ENCODE results near the gene TCF4.
"Not testable (repeated sequence)": the region's sequence is repeated elsewhere in the genome, so short reads cannot be mapped to it uniquely, and the experiment has no call there.

The TCF4 gene

DNA sequence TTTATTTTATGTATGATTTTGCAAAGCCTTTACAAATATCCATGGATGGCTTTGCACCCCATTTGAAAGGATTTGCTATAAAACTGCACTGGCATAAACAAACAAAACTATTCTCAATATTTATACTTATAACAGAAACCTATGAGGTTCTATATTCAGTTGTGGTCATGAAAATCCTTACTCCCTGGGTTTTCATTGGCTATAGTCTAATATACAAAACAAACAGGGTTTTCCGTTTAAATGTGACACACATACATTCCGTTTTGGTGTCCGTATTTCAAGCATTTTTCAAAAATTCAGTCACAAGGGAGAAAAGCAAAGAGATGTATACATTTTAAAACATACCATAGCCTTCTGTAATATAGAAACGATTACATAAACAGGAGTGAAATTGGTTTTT is 100.0 kb downstream of the TCF4 start:
- Mint-ChIP-seq H3K4me1 (peaks cover 13% of the 10 kb centered on the region), H3K36me3 (peaks cover under 1% of the 10 kb centered on the region), H3K9me3 (no peaks in the 10 kb centered on the region), H3K4me3 (no peak overlapping the region), H3K27ac (peak overlapping the region; percentile 48), H3K27me3 (no peaks in the 10 kb centered on the region)
- no peak for ATAC-seq

DNA sequence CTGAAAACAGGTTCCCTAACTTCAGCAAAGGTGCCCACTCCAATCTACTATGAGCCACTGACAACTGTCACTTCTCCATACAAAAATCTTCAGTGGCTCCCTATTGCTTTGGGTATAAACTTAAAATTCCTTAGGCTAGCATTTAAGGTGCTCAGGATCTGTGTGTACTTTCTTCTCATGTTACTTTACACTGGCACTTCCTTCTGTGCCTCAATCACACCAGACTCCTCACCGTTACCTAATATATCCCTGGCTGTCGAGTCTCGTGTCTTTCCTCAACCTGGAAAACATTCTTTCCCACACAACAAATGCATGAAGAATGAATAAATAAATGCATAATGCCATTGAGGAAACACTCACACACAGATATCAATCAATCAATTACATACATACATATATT is 101.1 kb downstream of the TCF4 start:
- H3K36me3 Mint-ChIP-seq: peaks cover 6% of the 10 kb centered on the region
- ATAC-seq: no peak
- no peaks in the 10 kb centered on the region for H3K27me3 Mint-ChIP-seq
- no peak overlapping the region for H3K4me3 Mint-ChIP-seq
- H3K4me1 Mint-ChIP-seq: peaks cover 13% of the 10 kb centered on the region
- no peaks in the 10 kb centered on the region for H3K9me3 Mint-ChIP-seq
- H3K27ac Mint-ChIP-seq: no peak overlapping the region

DNA sequence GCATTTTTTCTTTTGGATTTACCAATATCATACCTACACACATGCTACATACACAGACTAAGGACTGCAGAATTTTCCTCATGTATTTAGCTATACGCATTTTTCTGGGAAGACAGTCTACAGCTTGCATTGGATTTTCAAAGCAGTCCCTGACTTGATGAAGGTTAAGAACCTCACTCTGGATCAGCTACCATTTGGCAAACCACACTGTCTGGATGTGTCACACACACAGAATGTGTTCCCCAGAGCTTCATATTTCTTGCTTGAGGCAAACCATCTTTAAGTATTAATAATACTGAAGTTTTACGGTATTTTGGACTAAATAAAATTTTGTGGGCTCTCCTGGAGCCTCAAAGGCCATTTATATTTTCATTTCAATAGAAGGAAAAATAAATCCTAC is 102.3 kb downstream of the TCF4 start:
- H3K27me3 Mint-ChIP-seq: no peaks in the 10 kb centered on the region
- no peak overlapping the region for H3K27ac Mint-ChIP-seq
- H3K36me3 Mint-ChIP-seq: peaks cover 6% of the 10 kb centered on the region
- H3K4me3 Mint-ChIP-seq: no peak overlapping the region
- no peaks in the 10 kb centered on the region for H3K9me3 Mint-ChIP-seq
- peaks cover 13% of the 10 kb centered on the region for H3K4me1 Mint-ChIP-seq
- ATAC-seq: no peak

DNA sequence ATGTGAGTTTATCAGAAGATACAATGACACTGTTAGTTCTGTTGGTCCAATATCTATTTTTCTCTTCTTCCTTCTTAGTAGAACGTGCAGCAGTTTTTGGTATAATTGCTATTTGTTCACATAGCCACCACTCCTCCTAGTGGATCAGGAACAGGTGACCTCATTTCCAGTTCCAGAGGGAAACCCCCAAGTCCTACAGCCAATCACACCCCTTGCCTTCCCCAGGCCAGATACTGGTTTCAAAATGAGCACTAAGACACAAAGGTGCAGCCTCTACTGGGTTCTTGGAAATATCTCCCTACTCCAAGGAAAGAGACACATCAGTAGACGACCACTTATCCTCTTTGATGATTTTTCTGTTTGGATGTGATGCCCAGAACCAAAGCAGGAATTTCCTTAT is 103.2 kb downstream of the TCF4 start:
- no peak for ATAC-seq
- H3K36me3 Mint-ChIP-seq: peaks cover 6% of the 10 kb centered on the region
- no peak overlapping the region for H3K4me3 Mint-ChIP-seq
- no peaks in the 10 kb centered on the region for H3K9me3 Mint-ChIP-seq
- no peaks in the 10 kb centered on the region for H3K27me3 Mint-ChIP-seq
- H3K27ac Mint-ChIP-seq: no peak overlapping the region
- H3K4me1 Mint-ChIP-seq: peaks cover 11% of the 10 kb centered on the region

DNA sequence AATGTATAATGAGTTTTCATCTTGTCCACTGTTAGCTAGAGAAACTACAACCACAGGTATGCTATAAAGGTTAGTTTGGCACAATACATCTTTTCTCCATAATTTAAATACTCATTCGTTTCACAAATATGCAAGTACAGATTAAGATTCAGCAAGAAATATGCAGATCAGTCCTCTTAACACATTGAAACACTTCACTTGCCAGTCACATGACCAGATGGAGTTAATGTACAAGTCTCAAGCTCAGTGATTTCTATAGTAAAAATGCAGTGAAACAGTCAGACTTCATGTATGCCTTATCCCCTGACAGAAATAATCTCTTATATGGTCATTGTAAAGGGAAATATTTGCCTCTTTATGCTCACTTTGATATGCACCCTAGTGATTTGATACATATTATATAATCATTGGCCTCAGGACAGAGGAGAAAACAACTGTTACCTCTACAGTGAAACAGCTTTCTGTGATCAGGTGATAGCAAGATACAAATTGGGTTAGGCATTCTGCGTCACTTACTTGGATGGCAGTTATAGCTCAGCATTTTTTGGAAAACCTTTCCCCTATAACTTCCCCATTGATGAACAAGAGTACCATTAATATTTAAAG is 104.6 kb downstream of the TCF4 start:
- Mint-ChIP-seq H3K4me3 (no peak overlapping the region), H3K27me3 (no peaks in the 10 kb centered on the region), H3K27ac (no peak overlapping the region), H3K36me3 (peaks cover 6% of the 10 kb centered on the region), H3K9me3 (no peaks in the 10 kb centered on the region), H3K4me1 (peaks cover 3% of the 10 kb centered on the region)
- no peak for ATAC-seq

DNA sequence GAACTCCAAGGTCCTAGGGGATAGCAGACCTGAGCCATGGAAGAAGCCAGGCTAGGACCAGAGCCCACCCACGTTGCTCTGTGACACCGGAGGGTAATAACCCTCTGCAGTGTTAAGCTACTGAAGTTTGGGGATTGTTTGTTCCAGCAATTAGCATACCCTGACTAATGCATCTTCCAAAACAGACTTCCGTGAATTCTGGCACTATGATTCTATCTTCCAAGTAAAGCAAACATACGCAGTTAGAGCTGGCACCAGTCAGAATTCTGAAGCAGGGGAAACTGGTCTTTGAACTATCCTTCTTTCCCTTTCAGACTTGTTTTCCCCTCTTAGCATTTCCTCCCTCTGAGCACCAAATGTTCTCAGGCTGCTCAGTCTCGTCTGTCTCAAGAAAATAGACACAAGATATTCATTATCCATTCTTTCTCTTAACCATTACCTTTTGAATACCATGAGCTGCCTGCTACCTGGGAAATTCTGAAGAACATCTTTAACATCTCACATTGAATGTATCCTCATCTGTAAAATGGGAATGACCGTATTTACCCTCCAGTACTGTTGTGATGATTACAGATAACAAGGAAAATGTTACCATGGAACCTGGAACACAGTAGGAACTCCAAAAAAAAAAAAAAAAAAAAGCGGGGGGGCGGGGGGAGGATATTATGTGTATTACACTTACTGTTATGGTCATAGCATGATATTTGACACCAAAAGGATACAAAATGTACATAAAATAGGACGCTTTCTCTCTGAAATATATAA is 108.2 kb downstream of the TCF4 start:
- Mint-ChIP-seq H3K4me3 (no peak overlapping the region), H3K36me3 (peaks cover 6% of the 10 kb centered on the region), H3K27me3 (no peaks in the 10 kb centered on the region), H3K4me1 (peaks cover 21% of the 10 kb centered on the region), H3K27ac (no peak overlapping the region), H3K9me3 (no peaks in the 10 kb centered on the region)
- no peak for ATAC-seq

DNA sequence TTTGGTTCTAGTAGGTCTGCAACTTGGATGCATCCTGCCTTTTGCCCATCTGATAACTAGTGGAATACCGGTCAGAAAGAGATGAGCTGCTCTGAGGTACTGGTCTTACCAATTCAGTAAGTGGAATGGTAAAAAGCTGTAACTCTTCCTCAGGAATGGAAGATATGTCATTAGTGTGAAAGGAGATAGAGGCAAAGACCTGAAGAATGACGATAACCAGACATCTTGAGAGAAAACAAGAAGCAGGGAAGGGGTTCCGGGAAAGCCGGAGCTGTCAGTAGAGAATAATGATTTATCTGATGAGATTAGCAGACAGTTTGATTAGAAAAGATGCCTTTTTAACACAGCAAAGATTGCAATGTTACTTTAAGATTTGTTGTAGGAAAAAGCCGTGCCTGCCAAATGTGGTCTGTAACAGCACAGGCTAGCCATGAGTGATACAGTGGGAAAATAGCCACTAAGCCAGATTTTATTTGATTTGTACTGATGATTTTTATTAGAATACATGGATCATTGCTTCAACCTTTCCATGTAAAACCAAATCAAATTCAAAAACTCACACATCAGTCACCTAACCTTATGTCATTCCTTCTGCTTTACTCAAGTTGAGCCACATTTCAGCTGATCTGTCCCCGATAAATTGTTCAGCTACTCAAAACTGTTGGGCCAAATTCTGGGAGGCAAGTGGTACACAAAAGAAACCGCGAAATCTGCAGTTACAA is 110.0 kb downstream of the TCF4 start:
- Mint-ChIP-seq H3K36me3 (peaks cover 6% of the 10 kb centered on the region), H3K27ac (peak overlapping the region; percentile 80), H3K4me1 (peaks cover 27% of the 10 kb centered on the region), H3K9me3 (no peaks in the 10 kb centered on the region), H3K27me3 (no peaks in the 10 kb centered on the region), H3K4me3 (peak overlapping the region; percentile 88)
- ATAC-seq: peak; percentile 22

DNA sequence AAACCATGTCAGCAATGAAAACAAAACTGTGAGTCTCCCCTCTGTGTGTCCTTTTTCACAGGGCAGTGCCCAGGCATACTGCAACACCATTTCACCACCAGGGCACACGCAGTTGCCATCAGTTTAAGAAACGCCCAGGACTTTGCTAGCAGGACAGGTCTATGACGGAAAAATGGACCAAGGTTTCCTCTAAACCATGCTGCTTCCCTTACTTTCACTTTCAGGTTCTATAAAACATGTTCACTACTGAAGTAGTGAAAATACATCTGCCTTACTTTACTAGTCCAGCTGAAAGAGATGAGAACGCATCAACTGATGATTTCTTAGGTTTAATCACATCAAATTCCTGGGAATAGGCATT is 110.5 kb downstream of the TCF4 start:
- Mint-ChIP-seq H3K9me3 (no peaks in the 10 kb centered on the region), H3K27me3 (no peaks in the 10 kb centered on the region), H3K4me3 (peak overlapping the region; percentile 88), H3K4me1 (peaks cover 27% of the 10 kb centered on the region), H3K36me3 (peaks cover under 1% of the 10 kb centered on the region), H3K27ac (peak overlapping the region; percentile 80)
- peak; percentile 87 for ATAC-seq

DNA sequence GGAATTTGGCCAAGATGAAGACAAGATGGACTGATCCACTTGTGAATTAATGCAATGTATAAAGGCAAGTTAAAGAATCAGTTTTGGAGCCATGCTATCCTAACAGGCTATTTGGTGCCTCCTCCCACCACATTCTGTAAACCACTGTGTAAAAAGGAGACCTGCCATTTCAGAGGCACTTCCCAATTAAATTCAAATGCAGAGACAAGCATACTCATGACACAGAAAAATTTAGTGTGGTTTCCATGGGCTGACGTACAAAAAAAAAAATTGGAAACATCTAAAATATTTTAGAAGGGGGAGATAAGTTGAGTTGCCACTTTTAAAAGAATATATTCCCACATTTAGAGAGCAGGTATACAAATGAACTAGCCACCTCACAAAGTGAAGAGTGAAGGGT is 112.1 kb downstream of the TCF4 start:
- Mint-ChIP-seq H3K27me3 (no peaks in the 10 kb centered on the region), H3K27ac (no peak overlapping the region), H3K9me3 (no peaks in the 10 kb centered on the region), H3K36me3 (no peaks in the 10 kb centered on the region), H3K4me3 (no peak overlapping the region), H3K4me1 (peaks cover 27% of the 10 kb centered on the region)
- no peak for ATAC-seq

DNA sequence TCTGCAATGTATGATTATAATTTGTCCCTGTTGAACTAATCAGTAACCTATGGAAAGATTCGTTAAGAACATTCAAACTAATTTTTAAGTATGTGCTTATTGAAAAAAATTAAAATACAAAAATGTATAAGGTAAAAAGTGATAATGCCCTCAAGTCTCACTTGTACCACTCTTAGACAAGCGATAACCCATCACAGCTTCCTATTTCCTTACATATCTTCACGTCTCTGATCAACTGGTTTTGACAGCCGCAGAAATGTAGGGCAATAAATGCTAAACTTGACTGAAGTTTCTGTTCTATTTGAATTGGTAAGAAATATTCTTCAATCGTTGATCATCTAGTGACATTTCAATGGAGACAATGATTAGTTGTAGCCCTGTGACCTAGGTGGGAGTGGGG is 112.5 kb downstream of the TCF4 start:
- H3K36me3 Mint-ChIP-seq: no peaks in the 10 kb centered on the region
- no peak for ATAC-seq
- no peak overlapping the region for H3K4me3 Mint-ChIP-seq
- no peaks in the 10 kb centered on the region for H3K27me3 Mint-ChIP-seq
- peaks cover 27% of the 10 kb centered on the region for H3K4me1 Mint-ChIP-seq
- no peaks in the 10 kb centered on the region for H3K9me3 Mint-ChIP-seq
- H3K27ac Mint-ChIP-seq: no peak overlapping the region

DNA sequence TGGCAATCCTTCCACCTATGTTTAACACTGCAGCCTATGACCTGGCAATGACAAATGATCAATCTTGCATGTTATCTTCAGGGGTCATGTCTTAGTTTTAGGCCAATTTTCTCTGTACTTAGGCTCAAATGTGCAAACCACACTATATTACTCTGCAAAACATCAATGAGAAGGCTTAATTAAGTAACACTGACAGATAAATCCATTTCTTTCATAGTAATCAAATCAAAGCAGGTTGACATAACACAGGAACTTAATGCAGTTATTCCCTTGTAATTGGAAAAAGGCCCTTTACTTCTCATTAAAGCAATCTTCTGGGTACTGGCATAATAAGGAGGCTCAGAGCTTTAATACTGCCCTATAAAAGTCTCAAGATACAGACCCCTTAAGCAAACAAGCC is 114.4 kb downstream of the TCF4 start:
- ATAC-seq: no peak
- Mint-ChIP-seq H3K4me1 (peaks cover 26% of the 10 kb centered on the region), H3K4me3 (no peak overlapping the region), H3K9me3 (no peaks in the 10 kb centered on the region), H3K27ac (no peak overlapping the region), H3K36me3 (no peaks in the 10 kb centered on the region), H3K27me3 (no peaks in the 10 kb centered on the region)

DNA sequence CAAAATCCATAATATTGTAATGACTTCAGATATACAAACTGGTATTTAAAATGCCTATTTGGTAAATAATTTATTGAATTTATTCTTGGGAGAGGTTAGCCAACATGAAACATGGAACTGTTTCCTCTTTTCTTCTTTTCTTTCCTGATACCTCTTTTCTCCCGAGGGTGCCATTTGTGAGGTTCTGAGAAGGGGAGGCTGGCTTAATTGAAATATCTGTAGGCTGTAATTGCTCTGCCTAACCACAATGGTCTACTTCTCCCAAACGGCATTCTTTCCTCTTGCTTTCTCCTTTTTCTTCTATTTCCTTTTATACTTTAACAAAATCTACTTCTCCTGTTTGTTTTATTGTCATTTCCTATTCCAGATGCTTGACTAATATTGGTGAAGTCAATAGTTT is 114.9 kb downstream of the TCF4 start:
- no peaks in the 10 kb centered on the region for H3K27me3 Mint-ChIP-seq
- no peak overlapping the region for H3K27ac Mint-ChIP-seq
- no peak for ATAC-seq
- H3K36me3 Mint-ChIP-seq: no peaks in the 10 kb centered on the region
- H3K4me3 Mint-ChIP-seq: no peak overlapping the region
- H3K4me1 Mint-ChIP-seq: peaks cover 21% of the 10 kb centered on the region
- no peaks in the 10 kb centered on the region for H3K9me3 Mint-ChIP-seq

DNA sequence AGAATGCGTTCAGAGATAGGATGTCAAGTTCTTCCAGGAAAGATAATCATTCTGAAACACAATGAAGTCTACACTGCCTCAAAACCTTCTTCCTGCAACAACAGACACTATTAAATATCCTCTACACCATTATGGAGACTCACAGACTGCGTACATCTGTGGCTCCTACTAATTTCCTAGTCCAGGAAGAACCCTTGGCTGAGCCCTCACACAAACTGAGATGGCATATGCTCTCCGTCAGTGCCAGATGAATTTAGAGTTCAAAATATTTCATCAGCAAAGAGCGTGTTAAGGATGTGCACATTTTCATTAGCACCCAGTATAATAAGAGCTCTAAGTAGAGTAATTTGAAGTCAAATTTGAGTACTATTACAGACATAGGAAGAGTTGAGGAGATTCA is 117.2 kb downstream of the TCF4 start:
- no peaks in the 10 kb centered on the region for H3K9me3 Mint-ChIP-seq
- H3K4me1 Mint-ChIP-seq: peaks cover 6% of the 10 kb centered on the region
- no peaks in the 10 kb centered on the region for H3K36me3 Mint-ChIP-seq
- no peak overlapping the region for H3K27ac Mint-ChIP-seq
- H3K27me3 Mint-ChIP-seq: no peaks in the 10 kb centered on the region
- no peak overlapping the region for H3K4me3 Mint-ChIP-seq
- ATAC-seq: no peak

DNA sequence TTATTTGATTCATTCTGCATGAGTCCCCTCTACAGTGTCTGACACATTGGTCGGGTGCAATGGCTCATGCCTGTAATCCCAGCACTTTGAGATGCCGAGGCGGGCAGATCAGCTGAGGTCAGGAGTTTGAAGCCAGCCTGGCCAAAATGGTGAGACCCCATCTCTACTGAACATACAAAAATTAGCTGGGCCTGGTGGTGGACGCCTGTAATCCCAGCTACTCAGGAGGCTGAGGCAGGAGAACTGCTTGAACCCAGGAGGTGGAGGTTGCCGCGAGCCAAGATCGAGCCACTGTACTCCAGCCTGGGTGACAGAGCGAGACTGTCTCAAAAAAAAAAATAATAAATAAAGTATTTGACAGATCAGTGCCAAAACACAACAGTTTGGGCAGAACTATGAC is 118.9 kb downstream of the TCF4 start:
- H3K27ac Mint-ChIP-seq, H3K9me3 Mint-ChIP-seq, H3K36me3 Mint-ChIP-seq, ATAC-seq, H3K4me3 Mint-ChIP-seq, H3K4me1 Mint-ChIP-seq, H3K27me3 Mint-ChIP-seq: not testable (repeated sequence)

DNA sequence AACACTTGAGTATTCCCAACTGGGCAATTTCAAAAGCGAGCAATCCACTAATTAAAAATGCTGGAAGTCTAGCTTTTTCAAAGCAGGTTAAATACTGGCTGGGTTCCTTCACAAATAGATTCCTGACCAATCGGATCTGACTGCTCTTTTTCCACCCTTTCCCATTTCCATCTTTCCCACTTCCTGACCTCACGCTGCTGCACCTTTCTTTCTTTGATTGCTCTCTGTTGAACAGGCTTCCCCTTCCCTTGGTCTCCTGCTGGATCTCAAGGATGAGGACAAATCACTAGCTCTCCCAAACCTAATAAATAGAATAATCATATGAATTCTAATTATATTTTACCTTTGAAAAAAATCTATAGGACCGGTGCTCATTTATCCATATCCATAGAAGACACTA is 121.2 kb downstream of the TCF4 start:
- no peaks in the 10 kb centered on the region for H3K27me3 Mint-ChIP-seq
- ATAC-seq: no peak
- no peak overlapping the region for H3K27ac Mint-ChIP-seq
- peaks cover 5% of the 10 kb centered on the region for H3K4me1 Mint-ChIP-seq
- no peak overlapping the region for H3K4me3 Mint-ChIP-seq
- no peaks in the 10 kb centered on the region for H3K36me3 Mint-ChIP-seq
- H3K9me3 Mint-ChIP-seq: no peaks in the 10 kb centered on the region

DNA sequence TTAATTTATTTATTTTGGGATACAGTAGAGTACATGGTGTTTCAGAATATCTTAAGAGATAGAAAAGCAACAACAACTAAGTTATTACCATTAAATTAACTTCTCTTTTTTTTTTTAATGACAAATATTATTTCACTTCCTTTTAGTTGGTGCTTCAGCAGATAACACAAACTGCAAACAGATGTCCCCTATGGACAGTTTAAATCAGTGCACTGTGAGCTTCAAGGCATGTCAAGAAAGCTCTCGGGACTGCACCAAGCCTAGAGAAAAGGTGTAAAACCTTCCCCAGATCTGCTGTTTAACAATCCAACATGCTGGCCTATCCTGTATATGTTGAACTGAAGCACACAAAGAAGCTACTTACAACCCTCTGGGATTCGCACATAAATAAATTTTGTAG is 122.7 kb downstream of the TCF4 start:
- no peaks in the 10 kb centered on the region for H3K27me3 Mint-ChIP-seq
- H3K4me1 Mint-ChIP-seq: peaks cover 8% of the 10 kb centered on the region
- peak; percentile 76 for ATAC-seq
- no peaks in the 10 kb centered on the region for H3K36me3 Mint-ChIP-seq
- no peaks in the 10 kb centered on the region for H3K9me3 Mint-ChIP-seq
- H3K4me3 Mint-ChIP-seq: no peak overlapping the region
- peak overlapping the region; percentile 32 for H3K27ac Mint-ChIP-seq

Data from stimulated activated memory B cell treated with anti-CD40 and anti-IgM and Interleukin-4, amounts not matched to agents 10 μg/mL and 1 μg/mL and 100 μg/mL, for 72 hours (primary cell).